Activated naive CD8-positive, alpha-beta T cell treated with anti-CD3 and anti-CD28 coated beads, Interleukin-2, amount 50 U/mL, for 24 hours (primary cell): ENCODE data around the gene TEX19.

Source experiments
- ATAC-seq: fragments of 150-1000 bp; cut with Tn5 transposase; one replicate; pipeline ENCODE4 v1.10.0; 2021
- DNase-seq: peaks from one replicate; pipeline ENCODE4 v3.0.0; 2021
- H3K27ac Mint-ChIP-seq: one replicate; pipeline ENCODE4 v1.8.0; 2021; ENCODE audit warnings: mild to moderate bottlenecking, mixed read lengths
- H3K27me3 Mint-ChIP-seq: one replicate; pipeline ENCODE4 v1.8.0; 2021; ENCODE audit warnings: mixed read lengths
- H3K36me3 Mint-ChIP-seq: one replicate; pipeline ENCODE4 v1.8.0; 2021; ENCODE audit warnings: low read depth, mixed read lengths
- H3K4me1 Mint-ChIP-seq: one replicate; pipeline ENCODE4 v1.8.0; 2021; ENCODE audit warnings: mixed read lengths
- H3K4me3 Mint-ChIP-seq: one replicate; pipeline ENCODE4 v1.8.0; 2021; ENCODE audit warnings: mild to moderate bottlenecking, moderate library complexity, mixed read lengths
- H3K9me3 Mint-ChIP-seq: one replicate; pipeline ENCODE4 v1.8.0; 2021; ENCODE audit warnings: mixed read lengths

The TEX19 gene

DNA sequence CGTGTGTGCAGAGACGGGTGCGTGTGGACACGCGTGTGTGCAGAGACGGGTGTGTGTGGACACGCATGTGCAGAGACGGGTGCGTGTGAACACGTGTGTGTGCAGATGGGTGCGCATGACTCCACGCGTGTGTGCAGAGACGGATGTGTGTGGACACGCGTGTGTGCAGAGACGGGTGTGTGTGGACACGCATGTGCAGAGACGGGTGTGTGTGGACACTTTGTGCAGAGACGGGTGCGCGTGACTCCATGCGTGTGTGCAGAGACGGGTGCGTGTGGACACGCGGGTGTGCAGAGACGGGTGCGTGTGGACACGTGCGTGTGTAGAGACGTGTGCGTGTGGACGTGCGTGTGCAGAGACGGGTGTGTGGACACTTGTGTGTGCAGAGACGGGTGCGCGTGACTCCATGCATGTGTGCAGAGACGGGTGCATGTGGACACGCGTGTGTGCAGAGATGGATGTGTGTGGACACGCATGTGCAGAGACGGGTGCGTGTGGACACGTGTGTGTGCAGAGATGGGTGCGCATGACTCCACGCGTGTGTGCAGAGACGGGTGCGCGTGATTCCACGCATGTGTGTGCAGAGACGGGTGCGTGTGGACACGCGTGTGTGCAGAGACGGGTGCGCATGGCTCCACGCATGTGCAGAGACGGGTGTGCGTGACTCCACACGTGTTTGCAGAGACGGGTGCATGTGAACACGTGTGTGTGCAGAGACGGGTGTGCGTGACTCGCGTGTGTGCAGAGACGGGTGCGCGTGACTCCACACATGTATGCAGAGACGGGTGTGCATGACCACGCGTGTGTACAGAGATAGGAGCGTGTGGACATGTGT, 40.1 kb upstream of the TEX19 start:
- no peak overlapping the region for H3K4me3 Mint-ChIP-seq
- H3K27ac Mint-ChIP-seq, result no peak overlapping the region
- no peaks in the 10 kb centered on the region for H3K9me3 Mint-ChIP-seq
- H3K27me3 Mint-ChIP-seq, result peaks cover 2% of the 10 kb centered on the region
- DNase-seq, result no peak
- ATAC-seq, result no peak
- peaks cover 26% of the 10 kb centered on the region for H3K4me1 Mint-ChIP-seq
- H3K36me3 Mint-ChIP-seq, result peaks cover 8% of the 10 kb centered on the region

DNA sequence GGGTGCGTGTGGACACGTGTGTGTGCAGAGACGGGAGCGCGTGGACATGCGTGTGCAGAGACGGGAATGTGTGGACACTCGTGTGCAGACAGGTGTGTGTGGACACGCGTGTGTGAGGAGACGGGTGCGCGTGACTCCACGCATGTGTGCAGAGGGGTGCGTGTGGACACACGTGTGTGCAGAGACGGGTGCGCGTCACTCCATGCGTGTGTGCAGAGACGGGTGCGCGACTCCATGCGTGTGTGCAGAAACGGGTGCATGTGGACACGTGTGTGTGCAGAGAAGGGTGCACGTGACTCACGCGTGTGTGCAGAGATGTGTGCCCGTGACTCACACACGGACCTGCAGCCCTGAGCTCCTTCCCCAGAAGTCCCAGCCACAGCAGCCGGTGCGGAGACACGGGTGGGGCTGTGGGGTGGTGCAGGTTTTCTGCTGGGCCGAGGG, 39.4 kb upstream of the TEX19 start:
- ATAC-seq (no peak), DNase-seq (no peak)
- H3K27ac Mint-ChIP-seq, result no peak overlapping the region
- peaks cover 8% of the 10 kb centered on the region for H3K36me3 Mint-ChIP-seq
- H3K9me3 Mint-ChIP-seq, result no peaks in the 10 kb centered on the region
- peak overlapping the region; percentile 21 for H3K4me3 Mint-ChIP-seq
- H3K4me1 Mint-ChIP-seq, result peaks cover 25% of the 10 kb centered on the region
- H3K27me3 Mint-ChIP-seq, result peaks cover 2% of the 10 kb centered on the region

DNA sequence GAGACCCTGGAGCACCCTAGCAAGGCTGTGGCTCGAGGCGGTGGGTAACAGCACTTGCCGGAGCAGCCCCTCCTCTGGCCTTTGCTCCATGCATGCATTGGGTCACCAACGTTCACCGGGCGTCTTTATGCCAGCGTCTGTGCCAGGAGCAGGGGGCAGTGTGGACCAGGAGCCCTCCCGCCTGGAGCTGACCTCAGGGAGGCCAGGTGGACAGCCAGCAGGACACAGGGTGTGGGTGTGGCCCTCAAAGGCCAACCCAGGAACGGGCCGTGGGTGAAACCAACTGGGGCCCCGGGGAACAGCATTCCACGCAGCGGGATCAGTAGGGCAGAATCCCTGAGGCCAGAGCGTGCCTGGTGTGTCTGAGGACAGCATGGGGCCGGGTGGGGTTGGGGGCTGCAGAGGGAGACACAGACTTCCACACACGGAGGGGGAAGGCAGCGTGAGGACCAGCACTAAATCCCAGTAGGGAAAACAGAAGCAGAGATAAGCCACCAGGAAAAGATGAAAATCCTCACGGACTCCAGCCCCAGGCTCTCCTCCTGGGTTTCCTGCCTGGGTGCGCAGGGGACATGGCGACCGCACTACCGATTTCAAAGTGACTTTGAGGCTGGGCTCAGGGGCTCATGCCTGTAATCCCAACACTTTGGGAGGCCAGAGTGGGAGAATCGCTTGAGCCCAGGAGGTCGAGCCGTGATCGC, 38.8 kb upstream of the TEX19 start:
- DNase-seq (no peak), ATAC-seq (no peak)
- Mint-ChIP-seq H3K9me3 (no peaks in the 10 kb centered on the region), H3K4me1 (peaks cover 31% of the 10 kb centered on the region), H3K27ac (no peak overlapping the region), H3K36me3 (peaks cover 8% of the 10 kb centered on the region), H3K27me3 (peaks cover 2% of the 10 kb centered on the region), H3K4me3 (peak overlapping the region; percentile 21)

DNA sequence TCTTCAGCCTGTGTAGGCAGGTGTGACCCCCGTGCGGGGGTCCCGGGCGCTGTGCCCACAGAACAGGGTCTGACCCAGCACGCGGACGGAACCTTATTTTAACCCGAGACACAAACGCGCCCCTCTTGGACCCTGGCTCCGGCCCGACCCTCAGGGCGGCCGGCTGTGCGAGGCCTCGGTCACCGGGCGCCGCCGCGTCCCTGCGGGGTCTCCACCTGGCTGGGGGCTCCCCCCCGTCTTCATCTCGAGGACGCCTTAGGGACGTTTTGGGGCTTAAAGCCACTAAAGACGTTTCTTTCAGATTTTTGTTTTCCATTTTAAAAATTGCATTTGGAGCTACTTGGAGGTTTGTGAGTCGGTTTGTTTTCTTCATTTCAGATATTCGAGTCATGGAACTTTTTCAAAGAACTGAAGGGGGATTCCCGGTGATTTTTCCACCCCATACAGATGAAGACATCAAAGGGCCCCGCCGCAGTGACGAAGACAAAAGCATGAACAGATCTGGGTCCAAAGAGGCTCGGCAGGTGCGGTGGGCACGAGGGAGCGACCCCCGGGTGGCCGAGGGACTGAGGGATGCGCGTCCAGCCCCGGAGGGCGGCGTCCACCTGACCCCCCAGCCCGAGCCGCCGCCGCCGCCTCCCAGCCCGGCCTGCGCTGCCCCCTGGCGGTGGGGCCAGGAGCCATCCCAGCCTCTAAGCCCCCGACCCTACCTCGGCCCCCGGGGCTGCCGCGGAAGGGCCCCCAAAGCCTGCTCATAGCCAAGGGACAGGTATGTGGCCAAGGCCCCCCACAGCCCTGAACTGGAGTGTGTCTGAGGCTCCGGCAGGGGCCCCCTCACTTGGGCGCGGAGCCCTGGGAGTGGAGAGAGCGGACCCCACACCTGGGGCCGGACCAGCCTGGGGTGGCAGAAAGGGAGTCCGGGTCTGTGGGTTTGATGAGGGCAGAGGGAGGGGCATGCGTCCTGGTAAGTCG, 37.8 kb upstream of the TEX19 start:
- Mint-ChIP-seq H3K4me3 (peak overlapping the region; percentile 86), H3K36me3 (no peaks in the 10 kb centered on the region), H3K9me3 (no peaks in the 10 kb centered on the region), H3K27ac (no peak overlapping the region), H3K4me1 (peaks cover 29% of the 10 kb centered on the region), H3K27me3 (peaks cover 2% of the 10 kb centered on the region)
- DNase-seq (peak; percentile 80), ATAC-seq (peak; percentile 52)

DNA sequence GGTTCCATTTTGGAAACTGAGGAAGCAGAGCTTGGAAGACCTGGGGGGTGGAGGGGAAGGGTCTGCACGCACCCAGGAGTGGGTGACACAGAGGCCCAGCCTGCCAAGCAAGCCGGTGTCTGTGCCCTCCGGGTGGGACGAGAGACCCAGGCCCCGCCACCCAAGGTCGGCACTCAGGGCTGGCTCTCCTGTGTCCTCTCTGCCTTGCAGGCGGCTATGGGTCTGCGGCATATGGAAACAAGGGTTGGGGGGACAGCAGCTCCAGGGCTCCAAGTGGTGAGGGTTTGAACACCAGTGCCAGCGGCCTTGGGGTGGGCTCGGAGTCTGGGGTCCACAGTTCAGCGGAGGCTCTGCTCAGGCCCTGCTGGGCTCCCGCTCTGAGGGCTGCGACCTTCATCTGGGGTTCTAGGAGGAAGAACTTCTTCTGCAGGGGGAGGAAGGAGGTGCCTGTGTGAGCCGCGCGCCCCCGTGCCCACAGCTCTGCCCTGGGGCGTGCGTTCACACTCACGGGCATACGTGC, 37.0 kb upstream of the TEX19 start:
- no peak overlapping the region for H3K27ac Mint-ChIP-seq
- no peak for ATAC-seq
- H3K4me1 Mint-ChIP-seq, result peaks cover 29% of the 10 kb centered on the region
- no peaks in the 10 kb centered on the region for H3K36me3 Mint-ChIP-seq
- peaks cover 2% of the 10 kb centered on the region for H3K27me3 Mint-ChIP-seq
- peak overlapping the region; percentile 86 for H3K4me3 Mint-ChIP-seq
- no peaks in the 10 kb centered on the region for H3K9me3 Mint-ChIP-seq
- DNase-seq, result no peak

DNA sequence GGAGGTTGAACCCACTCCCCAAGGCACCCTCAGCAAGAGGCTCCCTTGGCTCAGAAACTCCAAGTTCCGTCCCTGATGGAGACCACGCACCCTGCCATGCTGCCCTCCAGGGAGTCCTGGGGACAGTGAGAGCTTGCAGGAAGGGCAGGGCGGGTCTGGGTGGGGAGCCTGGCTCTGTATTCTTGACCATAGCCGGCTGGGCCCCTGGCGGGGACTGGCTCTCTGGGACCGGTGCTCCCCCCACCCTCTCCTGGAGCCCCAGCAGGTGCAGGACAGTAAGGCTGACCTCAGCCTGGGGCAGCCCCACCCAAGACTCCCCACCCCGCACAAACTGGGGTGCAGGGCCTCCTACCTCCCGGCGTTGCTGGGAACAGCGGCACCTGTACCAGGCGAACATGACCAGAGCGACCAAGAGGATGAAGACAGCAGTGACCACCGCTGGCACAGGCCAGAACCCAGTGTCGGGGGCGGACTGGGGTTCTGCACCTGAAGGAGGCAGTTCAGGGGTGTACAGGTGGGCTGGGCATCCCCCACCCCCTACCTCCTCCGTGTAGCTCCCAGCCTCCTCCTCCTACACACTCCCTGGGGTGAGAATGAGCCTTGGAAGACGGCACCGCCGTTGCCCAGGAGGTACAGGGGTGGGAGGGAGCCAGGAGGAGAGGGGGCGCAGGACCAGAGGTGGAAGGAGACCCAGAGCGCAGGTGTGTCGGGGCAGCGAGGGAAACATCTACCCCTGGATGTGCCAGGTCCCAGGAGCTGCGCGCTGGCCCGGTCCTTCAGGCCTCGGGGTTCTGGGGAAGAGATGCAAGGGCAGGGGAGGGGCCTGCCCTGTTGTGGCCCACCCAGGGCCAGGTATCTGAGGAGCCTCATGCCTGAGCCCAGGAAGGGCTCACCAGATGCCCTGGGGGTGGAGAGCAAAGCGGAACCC, 36.3 kb upstream of the TEX19 start:
- H3K36me3 Mint-ChIP-seq, result no peaks in the 10 kb centered on the region
- no peak overlapping the region for H3K27ac Mint-ChIP-seq

DNA sequence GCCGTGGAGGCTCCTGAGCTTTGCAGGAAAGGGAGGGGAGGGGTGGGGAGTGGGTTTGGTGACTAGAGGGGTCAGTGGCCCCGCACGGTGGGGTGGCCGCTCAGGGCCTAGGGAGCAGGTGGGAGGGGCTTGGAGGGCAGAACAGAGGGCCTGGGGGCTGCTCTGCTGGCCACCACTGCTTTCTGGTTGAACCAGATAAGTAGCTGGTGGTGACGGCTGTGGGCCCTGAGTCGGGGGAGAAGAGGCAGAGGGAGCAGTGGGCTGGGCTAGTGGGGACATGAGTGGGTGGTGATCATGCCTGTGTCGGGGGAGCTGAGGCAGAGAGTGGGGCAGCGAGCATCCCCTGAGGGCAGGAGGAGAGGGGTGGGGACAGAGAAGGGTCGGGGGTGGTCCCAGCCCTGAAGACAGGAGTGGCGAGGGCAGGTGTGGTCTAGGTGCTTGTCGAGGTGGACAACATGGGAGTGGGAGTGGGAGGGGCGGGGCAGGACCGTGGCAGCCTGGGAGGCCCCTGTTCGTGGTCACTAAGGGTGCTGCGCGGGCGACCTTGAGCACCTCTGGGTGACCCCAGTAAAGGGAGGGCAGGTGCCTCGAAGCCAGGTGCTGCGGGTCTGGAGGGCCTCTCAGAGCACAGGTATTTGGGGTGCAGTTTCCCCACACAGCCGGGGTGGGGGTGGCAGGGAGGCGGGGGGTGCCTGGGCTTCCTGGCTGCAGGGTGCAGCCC, 35.4 kb upstream of the TEX19 start:
- Mint-ChIP-seq H3K36me3 (no peaks in the 10 kb centered on the region), H3K4me3 (no peak overlapping the region), H3K9me3 (no peaks in the 10 kb centered on the region), H3K27me3 (peaks cover 2% of the 10 kb centered on the region), H3K4me1 (peaks cover 29% of the 10 kb centered on the region), H3K27ac (no peak overlapping the region)
- DNase-seq (no peak), ATAC-seq (no peak)

More for the DNA sequence above, 36.3 kb upstream of the TEX19 start:
- Mint-ChIP-seq H3K4me3 (peak overlapping the region; percentile 86), H3K27me3 (peaks cover 2% of the 10 kb centered on the region), H3K9me3 (no peaks in the 10 kb centered on the region), H3K4me1 (peaks cover 29% of the 10 kb centered on the region)
- DNase-seq, result no peak
- no peak for ATAC-seq

DNA sequence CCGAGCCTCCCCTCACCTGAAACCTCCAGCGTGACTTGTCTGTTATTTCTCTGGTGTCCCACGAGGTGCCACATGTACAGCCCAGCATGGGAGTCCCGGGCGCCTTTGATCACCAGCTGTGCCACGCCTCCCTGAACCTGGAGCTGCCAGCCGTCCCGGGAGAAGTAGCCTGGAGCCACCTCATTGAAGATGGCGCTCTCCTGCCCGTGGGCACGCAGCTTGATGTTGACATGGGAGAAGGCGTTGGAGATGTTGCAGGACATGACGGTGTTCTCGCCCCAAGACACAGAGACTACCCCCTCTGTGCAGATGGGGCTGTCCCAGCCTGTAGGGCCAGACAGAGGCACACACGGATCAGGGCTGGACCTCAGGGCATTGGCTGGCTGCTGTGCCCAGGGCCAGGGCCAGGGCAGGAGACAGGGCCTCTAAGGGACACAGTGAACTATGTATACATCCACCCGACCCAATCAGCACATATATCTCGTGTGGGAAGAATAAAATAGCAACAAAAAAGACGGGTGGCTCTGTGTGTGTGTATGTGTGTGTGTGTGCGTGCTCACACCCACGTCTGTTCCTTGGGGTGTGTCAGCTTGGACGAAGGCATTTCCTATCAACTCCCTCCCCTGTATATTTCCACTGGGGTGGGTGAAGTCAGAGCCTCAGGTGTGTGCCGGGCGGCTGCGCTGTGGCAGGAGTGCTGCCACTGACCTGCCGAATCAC, 34.3 kb upstream of the TEX19 start:
- peak overlapping the region; percentile 33 for H3K27ac Mint-ChIP-seq
- DNase-seq (no peak), ATAC-seq (no peak)
- no peaks in the 10 kb centered on the region for H3K36me3 Mint-ChIP-seq
- H3K4me1 Mint-ChIP-seq, result peaks cover 29% of the 10 kb centered on the region
- H3K9me3 Mint-ChIP-seq, result no peaks in the 10 kb centered on the region
- peaks cover 2% of the 10 kb centered on the region for H3K27me3 Mint-ChIP-seq
- peak overlapping the region; percentile 11 for H3K4me3 Mint-ChIP-seq

DNA sequence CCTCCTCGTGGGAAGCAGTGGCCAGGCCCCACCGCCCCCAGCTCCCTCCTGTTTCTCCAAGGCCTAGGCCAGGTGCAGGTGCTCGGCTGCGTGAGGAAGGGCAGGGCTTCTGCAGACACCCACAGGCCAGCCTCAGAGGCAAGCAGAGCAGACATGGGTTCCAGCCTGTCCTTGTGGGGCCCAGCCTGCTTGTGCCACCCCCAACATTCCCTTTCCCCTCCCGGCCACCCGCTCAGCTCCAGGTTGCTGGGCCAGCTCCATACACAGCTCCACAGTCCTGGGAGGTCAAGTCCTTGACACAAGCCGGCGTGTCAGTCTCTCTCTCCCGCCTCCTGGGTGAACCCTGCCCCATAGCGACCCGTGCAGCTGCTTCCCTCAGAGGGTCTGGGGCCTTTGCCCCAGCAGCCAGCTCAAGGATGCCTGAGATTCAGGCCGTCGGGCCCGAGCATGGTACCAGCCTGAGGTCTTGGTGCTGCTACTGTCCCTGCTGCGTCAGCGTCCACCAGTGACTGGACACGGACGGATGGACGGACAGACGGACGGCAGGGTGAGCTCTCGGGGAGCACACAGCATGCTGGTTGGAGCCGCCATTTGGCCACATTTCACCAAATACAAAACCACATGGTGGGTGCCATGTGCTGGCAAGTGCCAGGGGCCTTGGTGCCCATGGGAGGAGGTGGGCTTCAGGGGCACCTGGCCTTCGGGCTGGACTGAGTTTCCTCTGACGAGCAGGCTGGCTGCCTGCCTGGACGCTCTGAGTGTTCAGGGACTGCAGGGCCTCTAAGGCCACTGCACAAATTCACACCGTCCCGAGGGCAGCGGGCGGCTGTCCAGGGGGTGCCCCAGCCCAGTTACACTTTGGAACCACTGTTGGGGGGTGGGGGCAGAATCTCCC, 33.5 kb upstream of the TEX19 start:
- Mint-ChIP-seq H3K9me3 (no peaks in the 10 kb centered on the region), H3K4me1 (peaks cover 29% of the 10 kb centered on the region), H3K27me3 (peaks cover 2% of the 10 kb centered on the region), H3K36me3 (no peaks in the 10 kb centered on the region), H3K4me3 (no peak overlapping the region), H3K27ac (no peak overlapping the region)
- ATAC-seq, result no peak
- no peak for DNase-seq

DNA sequence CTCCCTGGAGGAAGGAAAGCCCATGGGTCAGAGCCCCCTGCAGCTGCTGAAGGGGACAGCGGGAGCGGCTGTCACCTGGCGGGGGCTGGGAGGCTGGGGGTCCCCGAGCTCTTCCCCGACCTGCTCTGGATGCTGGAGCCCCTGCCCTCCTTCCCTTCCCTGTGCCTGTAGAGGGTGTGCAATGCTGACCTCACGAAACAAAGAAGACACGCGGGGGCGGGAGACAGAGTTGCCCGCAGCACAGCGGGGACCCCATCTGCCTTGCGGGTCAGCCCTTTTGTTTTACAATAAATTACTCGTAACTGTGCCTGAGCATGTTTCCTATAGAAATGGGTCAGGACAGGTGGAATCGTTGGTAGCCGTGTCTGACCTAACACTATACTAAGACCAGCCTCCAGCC, 31.8 kb upstream of the TEX19 start:
- Mint-ChIP-seq H3K27ac (no peak overlapping the region), H3K4me1 (peaks cover 20% of the 10 kb centered on the region), H3K4me3 (no peak overlapping the region), H3K36me3 (no peaks in the 10 kb centered on the region), H3K9me3 (no peaks in the 10 kb centered on the region), H3K27me3 (peaks cover under 1% of the 10 kb centered on the region)
- no peak for ATAC-seq
- DNase-seq, result no peak

DNA sequence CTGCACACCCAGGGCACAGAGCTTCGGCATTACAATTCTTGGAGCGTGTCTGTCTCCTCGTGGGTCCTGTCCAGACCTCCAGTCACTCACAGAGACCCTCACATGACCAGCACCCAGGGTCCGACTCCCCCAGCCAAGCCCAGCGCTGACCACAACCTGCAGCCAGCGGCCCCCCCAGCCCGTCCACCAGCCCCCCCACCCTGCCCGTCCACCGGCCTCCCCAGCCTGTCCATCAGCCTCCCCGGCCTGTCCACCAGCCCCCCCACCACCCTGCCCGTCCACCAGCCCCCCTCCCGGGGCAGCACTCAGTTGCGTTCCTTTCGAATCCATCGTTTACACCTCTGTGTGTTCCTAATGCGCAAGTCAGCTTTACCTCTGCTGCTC, 31.3 kb upstream of the TEX19 start:
- H3K4me1 Mint-ChIP-seq, result peaks cover 21% of the 10 kb centered on the region
- no peaks in the 10 kb centered on the region for H3K9me3 Mint-ChIP-seq
- DNase-seq, result no peak
- no peaks in the 10 kb centered on the region for H3K36me3 Mint-ChIP-seq
- peaks cover 5% of the 10 kb centered on the region for H3K27me3 Mint-ChIP-seq
- no peak overlapping the region for H3K27ac Mint-ChIP-seq
- H3K4me3 Mint-ChIP-seq, result no peak overlapping the region
- no peak for ATAC-seq
